ENCODE measurements around the gene RBM4B.

Gene RBM4B

GRCh38 chr11:66707486-66707885, 29.8 kb upstream of the RBM4B start:
- no peak for DNase-seq (ENCODE audit: low read depth in 1 of 2, low spot score in 1 of 2)

GRCh38 chr11:66706989-66707388, 29.3 kb upstream of the RBM4B start:
- no peak for DNase-seq (ENCODE audit: low read depth in 1 of 2, low spot score in 1 of 2)

GRCh38 chr11:66705587-66706335, 28.1 kb upstream of the RBM4B start:
- no peak for DNase-seq (ENCODE audit: low read depth in 1 of 2, low spot score in 1 of 2)

GRCh38 chr11:66704659-66705360, 27.1 kb upstream of the RBM4B start:
- DNase-seq (ENCODE audit: low read depth in 1 of 2, low spot score in 1 of 2) = no peak

GRCh38 chr11:66701432-66702240, 23.9 kb upstream of the RBM4B start:
- no peak for DNase-seq (ENCODE audit: low read depth in 1 of 2, low spot score in 1 of 2)

GRCh38 chr11:66700742-66701141, 23.1 kb upstream of the RBM4B start:
- DNase-seq (ENCODE audit: low read depth in 1 of 2, low spot score in 1 of 2) = no peak

GRCh38 chr11:66700337-66700736, 22.6 kb upstream of the RBM4B start:
- no peak for DNase-seq (ENCODE audit: low read depth in 1 of 2, low spot score in 1 of 2)

GRCh38 chr11:66698491-66698890, 20.8 kb upstream of the RBM4B start:
- DNase-seq (ENCODE audit: low read depth in 1 of 2, low spot score in 1 of 2) = no peak

- DNase-seq (ENCODE audit: low read depth in 1 of 2, low spot score in 1 of 2) = no peak
These were observed 20.3 kb upstream of the RBM4B start for GRCh38 chr11:66697988-66698387.

GRCh38 chr11:66696146-66696545, 18.5 kb upstream of the RBM4B start:
- DNase-seq (ENCODE audit: low read depth in 1 of 2, low spot score in 1 of 2) = no peak

GRCh38 chr11:66694732-66695207, 17.1 kb upstream of the RBM4B start:
- peak; percentile 69 to 73 for DNase-seq (ENCODE audit: low read depth in 1 of 2, low spot score in 1 of 2)

GRCh38 chr11:66694056-66694410, 16.3 kb upstream of the RBM4B start:
- DNase-seq (ENCODE audit: low read depth in 1 of 2, low spot score in 1 of 2) = no peak

- DNase-seq (ENCODE audit: low read depth in 1 of 2, low spot score in 1 of 2) = no peak
These were observed 15.8 kb upstream of the RBM4B start for GRCh38 chr11:66693356-66694055.

- DNase-seq (ENCODE audit: low read depth in 1 of 2, low spot score in 1 of 2) = no peak
These were observed 15.2 kb upstream of the RBM4B start for GRCh38 chr11:66692871-66693331.

GRCh38 chr11:66692446-66692845, 14.8 kb upstream of the RBM4B start:
- no peak for DNase-seq (ENCODE audit: low read depth in 1 of 2, low spot score in 1 of 2)

- DNase-seq (ENCODE audit: low read depth in 1 of 2, low spot score in 1 of 2) = no peak
These were observed 13.8 kb upstream of the RBM4B start for GRCh38 chr11:66691311-66691980.

- no peak for DNase-seq (ENCODE audit: low read depth in 1 of 2, low spot score in 1 of 2)
These were observed 12.2 kb upstream of the RBM4B start for GRCh38 chr11:66689661-66690590.

- DNase-seq (ENCODE audit: low read depth in 1 of 2, low spot score in 1 of 2) = no peak
These were observed 11.2 kb upstream of the RBM4B start for GRCh38 chr11:66688561-66689534.

All from activated T-helper 1 cell treated with anti-CD3 and anti-CD28 coated beads, Interleukin-2, amount 50 U/mL, for 16 hours (primary cell).